HCT116 (cell line): ENCODE measurements around the gene EID1. TPM values are rescaled to one million over a fixed set of nuclear protein-coding genes. Genes with fewer than 3 reads are reported as not detected.

Source experiments
- ATAC-seq: fragments of 200-7000 bp; cut with Tn5 transposase; 2 replicates; pipeline ENCODE4 v1.9.1; 2020; ENCODE audit warnings: mild to moderate bottlenecking, moderate library complexity
- BruUV-seq: library from RNA; stranded (reverse); fragments of 400-500 nt; replicated peaks from 2 replicates; lab custom pipeline; 2021; lab: Mats Ljungman, UMichigan
- CTCF ChIA-PET: fragments of 300-600 bp; sonication (Branson Sonifier 250); formaldehyde crosslinking; loops from one replicate; lab custom pipeline; 2021; ENCODE audit warnings: antibody characterized with exemption; lab: Charles Lee
- POLR2A ChIA-PET: fragments of 300-600, 350-600 bp; sonication (Branson Sonifier 250); formaldehyde crosslinking; loops from one replicate; lab custom pipeline; 2021; ENCODE audit warnings: antibody characterized with exemption; lab: Charles Lee
- RAD21 ChIA-PET, 2 experiments: fragments of 300-600 bp; sonication (Branson Sonifier 250); formaldehyde crosslinking; loops; one replicate each; lab custom pipeline; 2023; ENCODE audit warnings: low total read pairs in 2 of 2; ENCODE audit not compliant: uncharacterized antibody in 2 of 2, unreplicated experiment in 2 of 2, low non-redundant PET in 1 of 2; lab: Charles Lee
- DNase-seq: peaks from one replicate; pipeline ENCODE4 v3.0.0-alpha.2; 2010; ENCODE audit warnings: low read depth, low spot score
- H2AFZ ChIP-seq: fragments of 200-600 bp; shearing (Covaris generic), sonication (generic); 2 replicates; pipeline ENCODE4 v1.6.1; 2017; ENCODE audit warnings: low read depth, mixed run types, mixed read lengths, antibody characterized with exemption, low read length; ENCODE audit not compliant: poor library complexity, severe bottlenecking
- H3K27ac ChIP-seq: 2 replicates; pipeline ENCODE4 v1.5.1; 2012; ENCODE audit warnings: low read depth, low read length
- H3K27me3 ChIP-seq: fragments of 200-600 bp; sonication (generic); 2 replicates; pipeline ENCODE4 v1.6.1; 2016; ENCODE audit warnings: mixed run types, low read length, mixed read lengths; ENCODE audit not compliant: insufficient read depth
- H3K36me3 ChIP-seq, 2 experiments: fragments of 200-500 bp in 1 of 2; fragments of 200-600 bp in 1 of 2; sonication (Bioruptor generic) in 1 of 2; sonication (generic) in 1 of 2; 2 replicates each; pipeline versions ENCODE4 v1.5.1 to v1.6.1; 2014 to 2016; ENCODE audit warnings: low read length in 2 of 2, inconsistent platforms in 1 of 2, mixed read lengths in 1 of 2, mixed run types in 1 of 2; ENCODE audit not compliant: insufficient read depth in 2 of 2, control insufficient read depth in 1 of 2
- H3K4me1 ChIP-seq, 2 experiments: fragments of 200-600 bp in 1 of 2; sonication (generic) in 1 of 2; 2 replicates each; pipeline versions ENCODE4 v1.5.1 to v1.6.1; 2012 to 2017; ENCODE audit warnings: low read length in 2 of 2, inconsistent platforms in 1 of 2, mild to moderate bottlenecking in 1 of 2, mixed read lengths in 1 of 2, mixed run types in 1 of 2, moderate library complexity in 1 of 2; ENCODE audit not compliant: insufficient read depth in 2 of 2, control insufficient read depth in 1 of 2
- H3K4me2 ChIP-seq: fragments of 200-600 bp; sonication (generic); 2 replicates; pipeline ENCODE4 v1.6.1; 2017; ENCODE audit warnings: mixed run types, low read length, mixed read lengths
- H3K4me3 ChIP-seq, 2 experiments: fragments of 200-600 bp in 1 of 2; sonication (generic) in 1 of 2; replicated peaks in 1 of 2; 2 replicates each; pipeline ENCODE4 v1.5.1; 2011 to 2016; ENCODE audit warnings: low read length in 2 of 2, control low read depth in 1 of 2, low read depth in 1 of 2, mild to moderate bottlenecking in 1 of 2, mixed read lengths in 1 of 2, mixed run types in 1 of 2
- H3K79me2 ChIP-seq: fragments of 200-600 bp; sonication (generic); 2 replicates; pipeline ENCODE4 v1.6.1; 2017; ENCODE audit warnings: mild to moderate bottlenecking, mixed run types, low read length, moderate library complexity, mixed read lengths; ENCODE audit not compliant: insufficient read depth
- H3K9ac ChIP-seq: fragments of 200-600 bp; sonication (generic); 2 replicates; pipeline ENCODE4 v1.6.1; 2016; ENCODE audit warnings: low read length, mixed read lengths
- H3K9me2 ChIP-seq: fragments of 200-600 bp; sonication (generic), shearing (Covaris generic); 2 replicates; pipeline ENCODE4 v1.6.1; 2017; ENCODE audit warnings: mixed run types, mild to moderate bottlenecking, moderate library complexity; ENCODE audit not compliant: insufficient read depth
- H3K9me3 ChIP-seq, 2 experiments: fragments of 200-500 bp in 1 of 2; fragments of 200-600 bp in 1 of 2; sonication (Bioruptor generic) in 1 of 2; sonication (generic) in 1 of 2; 2 replicates each; pipeline ENCODE4 v1.6.1; 2014 to 2017; ENCODE audit warnings: low read length in 2 of 2, mixed read lengths in 2 of 2, inconsistent platforms in 1 of 2, low read depth in 1 of 2, mild to moderate bottlenecking in 1 of 2, mixed run types in 1 of 2, moderate library complexity in 1 of 2; ENCODE audit not compliant: control insufficient read depth in 1 of 2, insufficient read depth in 1 of 2
- H4K20me1 ChIP-seq: fragments of 200-600 bp; sonication (generic), shearing (Covaris generic); 2 replicates; pipeline ENCODE4 v1.6.1; 2017; ENCODE audit warnings: mixed run types, mild to moderate bottlenecking, moderate library complexity; ENCODE audit not compliant: insufficient read depth
- CBX3 ChIP-seq: IDR thresholded peaks from 2 replicates; pipeline ENCODE4 v1.6.1; 2012; ENCODE audit warnings: low read depth
- CEBPB ChIP-seq: IDR thresholded peaks from 2 replicates; pipeline ENCODE4 v1.6.1; 2012; ENCODE audit warnings: low read depth
- CTCF ChIP-seq, 3 experiments: fragments of 200-600 bp in 1 of 3; sonication (generic) in 1 of 3; IDR thresholded peaks in 2 of 3; conservative IDR thresholded peaks in 1 of 3; 2 replicates each; pipeline ENCODE4 v1.5.1; 2012 to 2017; ENCODE audit warnings: low read depth in 2 of 3, low read length in 2 of 3, antibody characterized with exemption in 1 of 3, borderline replicate concordance in 1 of 3, control low read depth in 1 of 3, mild to moderate bottlenecking in 1 of 3, mixed read lengths in 1 of 3, mixed run types in 1 of 3, moderate library complexity in 1 of 3; ENCODE audit not compliant: insufficient read depth in 1 of 3
- EGR1 ChIP-seq: IDR thresholded peaks from 2 replicates; pipeline ENCODE4 v1.6.1; 2012; ENCODE audit warnings: low read depth
- ELF1 ChIP-seq: IDR thresholded peaks from 2 replicates; pipeline ENCODE4 v1.6.1; 2012; ENCODE audit warnings: low read depth, borderline replicate concordance
- EZH2 ChIP-seq: fragments of 200-600 bp; sonication (generic); IDR thresholded peaks from 2 replicates; pipeline ENCODE4 v1.6.1; 2017; ENCODE audit warnings: antibody characterized with exemption, mixed run types
- EZH2phosphoT487 ChIP-seq: fragments of 200-600 bp; IDR thresholded peaks from 2 replicates; pipeline ENCODE4 v1.6.1; 2018; ENCODE audit warnings: antibody characterized with exemption, borderline replicate concordance
- FOSL1 ChIP-seq: IDR thresholded peaks from 2 replicates; pipeline ENCODE4 v1.6.1; 2012; ENCODE audit warnings: low read depth
- MAX ChIP-seq: IDR thresholded peaks from 2 replicates; pipeline ENCODE4 v1.6.1; 2012
- POLR2A ChIP-seq: IDR thresholded peaks from 2 replicates; pipeline ENCODE4 v1.7.0; 2011; ENCODE audit warnings: borderline replicate concordance; ENCODE audit not compliant: insufficient read depth, insufficient read length; ENCODE audit errors: extremely low read depth
- POLR2AphosphoS5 ChIP-seq: IDR thresholded peaks from 2 replicates; pipeline ENCODE4 v1.6.1; 2011; ENCODE audit warnings: mild to moderate bottlenecking, low read depth, low read length, moderate library complexity
- REST ChIP-seq: IDR thresholded peaks from 2 replicates; pipeline ENCODE4 v1.6.1; 2012; ENCODE audit warnings: low read depth
- SP1 ChIP-seq: IDR thresholded peaks from 2 replicates; pipeline ENCODE4 v1.6.1; 2012; ENCODE audit warnings: low read depth
- SRF ChIP-seq: IDR thresholded peaks from 2 replicates; pipeline ENCODE4 v1.6.1; 2012; ENCODE audit warnings: low read depth
- TCF7L2 ChIP-seq: IDR thresholded peaks from 2 replicates; pipeline ENCODE4 v1.7.0; 2011; ENCODE audit warnings: borderline replicate concordance, inconsistent platforms; ENCODE audit not compliant: insufficient read depth, insufficient read length; ENCODE audit errors: extremely low read depth
- ZFX ChIP-seq: fragments of 450-650 bp; IDR thresholded peaks from 2 replicates; pipeline ENCODE4 v1.6.1; 2017
- ZNF274 ChIP-seq: fragments of 200-500 bp; sonication (Bioruptor generic); IDR thresholded peaks from 2 replicates; pipeline ENCODE4 v1.6.1; 2014; ENCODE audit warnings: mild to moderate bottlenecking, low read depth, low read length, inconsistent platforms
- intact Hi-C: fragments of 100-400 bp; cut with micrococcal nuclease; formaldehyde crosslinking; loops from 2 replicates; pipeline ENCODE4 v1.10.0; 2022
- total RNA-seq: library from RNA; stranded (reverse); gene quantifications from one replicate; pipeline ENCODE4 v1.2.1, GENCODE V29; 2021; ENCODE audit not compliant: unreplicated experiment

Gene EID1
- total RNA-seq, 1 experiment from 2014 or later: 68.6 TPM

GRCh38 chr15:48887144-48887543, 9.2 kb downstream of the EID1 start (continued):
- TF ChIP-seq REST (no peak), POLR2AphosphoS5 (no peak), CEBPB (no peak), CBX3 (no peak), TCF7L2 (no peak), ELF1 (no peak)
- TF ChIP-seq, all 23 proteins: peak for 0

- Histone ChIP-seq H3K79me2 (no peaks in the 10 kb centered on the region), H3K4me3 (no peak overlapping the region), H3K27ac (no peak overlapping the region), H3K4me2 (no peak overlapping the region), H3K36me3 (no peaks in the 10 kb centered on the region), H3K27me3 (no peaks in the 10 kb centered on the region), H4K20me1 (no peaks in the 10 kb centered on the region), H3K9ac (no peak overlapping the region), H2AFZ (no peak overlapping the region), H3K4me1 (no peaks in the 10 kb centered on the region), H3K9me2 (no peaks in the 10 kb centered on the region), H3K9me3 (no peaks in the 10 kb centered on the region)
- no TSS peak for BruUV-seq
- RAD21 ChIA-PET: no interaction called here
- CTCF ChIA-PET: no interaction called here
- intact Hi-C loops: no loop called here
- POLR2A ChIA-PET: no interaction called here
- ATAC-seq (no peak), DNase-seq (no peak)
- no peak for TF ChIP-seq SP1
- TF ChIP-seq FOSL1: no peak
- TF ChIP-seq EZH2phosphoT487: no peak
- TF ChIP-seq EGR1: no peak
- TF ChIP-seq CBX3: no peak
- no peak for TF ChIP-seq POLR2AphosphoS5
- no peak for TF ChIP-seq ZNF274
- no peak for TF ChIP-seq POLR2A
- no peak for TF ChIP-seq EZH2
- TF ChIP-seq CEBPB: no peak
- no peak for TF ChIP-seq TCF7L2
- TF ChIP-seq SRF: no peak
- no peak for TF ChIP-seq CTCF (IDR thresholded peaks at IDR 0.05 in 2 of 3, conservative IDR thresholded peaks at IDR 0.05 in 1 of 3; ENCODE audit: borderline replicate concordance in 1 of 3, insufficient read depth in 1 of 3, low read depth in 2 of 3, low read length in 2 of 3)
- no peak for TF ChIP-seq REST
- no peak for TF ChIP-seq ZFX
- no peak for TF ChIP-seq MAX
These were observed 10.3 kb downstream of the EID1 start for GRCh38 chr15:48888191-48888590.
